KMS-11 (cell line): ENCODE results near the gene DACT3.

Source experiments
- H2AFZ ChIP-seq: fragments of 200-600 bp; sonication (generic); 2 replicates; pipeline ENCODE4 v1.6.1; 2016; ENCODE audit warnings: antibody characterized with exemption, mixed run types, low read depth
- H3K27ac ChIP-seq: fragments of 200-600 bp; sonication (generic); 2 replicates; pipeline ENCODE4 v1.6.1; 2016; ENCODE audit warnings: mild to moderate bottlenecking, mixed run types
- H3K27me3 ChIP-seq: fragments of 200-600 bp; sonication (generic); 2 replicates; pipeline ENCODE4 v1.6.1; 2017; ENCODE audit warnings: mild to moderate bottlenecking, low read depth, mixed run types, moderate library complexity; ENCODE audit not compliant: insufficient read depth
- H3K36me3 ChIP-seq: fragments of 200-600 bp; sonication (generic); 2 replicates; pipeline ENCODE4 v1.6.1; 2017; ENCODE audit warnings: mild to moderate bottlenecking, mixed run types; ENCODE audit not compliant: insufficient read depth
- H3K4me1 ChIP-seq: fragments of 200-600 bp; sonication (generic); 2 replicates; pipeline ENCODE4 v1.6.1; 2016; ENCODE audit warnings: mild to moderate bottlenecking, low read depth, mixed run types; ENCODE audit not compliant: poor library complexity, severe bottlenecking
- H3K4me2 ChIP-seq: fragments of 200-600 bp; sonication (generic); 2 replicates; pipeline ENCODE4 v1.7.0; 2016; ENCODE audit warnings: mild to moderate bottlenecking, mixed run types
- H3K4me3 ChIP-seq: fragments of 200-600 bp; sonication (generic); IDR thresholded peaks from 2 replicates; pipeline ENCODE4 v1.6.1; 2017; ENCODE audit warnings: low read depth, low read length, mixed read lengths; ENCODE audit not compliant: insufficient read depth
- H3K79me2 ChIP-seq: fragments of 200-600 bp; sonication (generic); 2 replicates; pipeline ENCODE4 v1.6.1; 2016; ENCODE audit warnings: low read depth, mixed run types; ENCODE audit not compliant: insufficient read depth
- H3K9ac ChIP-seq: fragments of 200-600 bp; sonication (generic); 2 replicates; pipeline ENCODE4 v1.6.1; 2016; ENCODE audit warnings: mild to moderate bottlenecking, mixed run types
- H4K20me1 ChIP-seq: fragments of 200-600 bp; sonication (generic); 2 replicates; pipeline ENCODE4 v1.6.1; 2016; ENCODE audit warnings: mild to moderate bottlenecking, mixed run types; ENCODE audit not compliant: insufficient read depth
- CTCF ChIP-seq: fragments of 200-600 bp; sonication (generic); conservative IDR thresholded peaks from 2 replicates; pipeline ENCODE4 v1.6.1; 2017; ENCODE audit warnings: low read depth, mild to moderate bottlenecking, antibody characterized with exemption, low read length, moderate library complexity, mixed read lengths

DACT3 gene

GRCh38 chr19:46661020-46661731 lies at the start of gene DACT3:
DACT3 (minus strand) TSS chr19:46661182; CDS start chr19:46661064, 118 bp downstream.
- Histone ChIP-seq H3K27ac (no peak within 1 kb of the TSS), H4K20me1 (no peaks in the 10 kb centered on the region), H3K36me3 (no peaks in the 10 kb centered on the region), H3K27me3 (peaks cover 60% of the 10 kb centered on the region), H2AFZ (peak within 1 kb of the TSS; percentile 45), H3K4me3 (no peak within 1 kb of the TSS), H3K4me1 (peaks cover 32% of the 10 kb centered on the region), H3K4me2 (peak within 1 kb of the TSS; percentile 83), H3K79me2 (no peaks in the 10 kb centered on the region), H3K9ac (no peak within 1 kb of the TSS)
- TF ChIP-seq CTCF = no peak

GRCh38 chr19:46710687-46711086 lies 49.7 kb upstream of the DACT3 start:
- H3K36me3 ChIP-seq = no peaks in the 10 kb centered on the region
- H3K27ac ChIP-seq = no peak overlapping the region
- H3K4me3 ChIP-seq = no peak overlapping the region
- no peak overlapping the region for H3K9ac ChIP-seq
- peaks cover 18% of the 10 kb centered on the region for H3K4me1 ChIP-seq
- peaks cover 12% of the 10 kb centered on the region; the same call in 1 of the 2 replicates for H3K79me2 ChIP-seq
- no peak overlapping the region for H3K4me2 ChIP-seq
- H2AFZ ChIP-seq = no peak overlapping the region
- H4K20me1 ChIP-seq = no peaks in the 10 kb centered on the region
- TF ChIP-seq CTCF = no peak
- H3K27me3 ChIP-seq = no peaks in the 10 kb centered on the region

- Histone ChIP-seq H2AFZ (no peak overlapping the region), H3K4me1 (no peaks in the 10 kb centered on the region), H3K36me3 (no peaks in the 10 kb centered on the region; the same call in 1 of the 2 replicates), H4K20me1 (no peaks in the 10 kb centered on the region), H3K79me2 (no peaks in the 10 kb centered on the region), H3K9ac (no peak overlapping the region), H3K27ac (no peak overlapping the region), H3K27me3 (no peaks in the 10 kb centered on the region), H3K4me2 (no peak overlapping the region), H3K4me3 (no peak overlapping the region)
- peak; percentile 92 for TF ChIP-seq CTCF
Measured at GRCh38 chr19:46704379-46705076, 43.5 kb upstream of the DACT3 start.

GRCh38 chr19:46700704-46701103 lies 39.7 kb upstream of the DACT3 start:
- Histone ChIP-seq H4K20me1 (no peaks in the 10 kb centered on the region), H3K4me2 (no peak overlapping the region), H3K79me2 (no peaks in the 10 kb centered on the region), H3K27me3 (no peaks in the 10 kb centered on the region), H3K4me1 (no peaks in the 10 kb centered on the region), H3K36me3 (peaks cover 4% of the 10 kb centered on the region; the same call in 1 of the 2 replicates), H2AFZ (no peak overlapping the region), H3K4me3 (no peak overlapping the region), H3K27ac (no peak overlapping the region), H3K9ac (no peak overlapping the region)
- no peak for TF ChIP-seq CTCF
